GM21528 (cell line): ENCODE data around the gene PSMB1.
"Not testable (repeated sequence)": the region's sequence is repeated elsewhere in the genome, so short reads cannot be mapped to it uniquely, and the experiment has no call there.

Source experiments
- ATAC-seq: cut with Tn5 transposase; IDR thresholded peaks from one replicate; pipeline ENCODE4 v1.9.1; 2021; ENCODE audit warnings: mild to moderate bottlenecking, moderate library complexity; ENCODE audit not compliant: unreplicated experiment, low FRiP score

PSMB1 gene

DNA sequence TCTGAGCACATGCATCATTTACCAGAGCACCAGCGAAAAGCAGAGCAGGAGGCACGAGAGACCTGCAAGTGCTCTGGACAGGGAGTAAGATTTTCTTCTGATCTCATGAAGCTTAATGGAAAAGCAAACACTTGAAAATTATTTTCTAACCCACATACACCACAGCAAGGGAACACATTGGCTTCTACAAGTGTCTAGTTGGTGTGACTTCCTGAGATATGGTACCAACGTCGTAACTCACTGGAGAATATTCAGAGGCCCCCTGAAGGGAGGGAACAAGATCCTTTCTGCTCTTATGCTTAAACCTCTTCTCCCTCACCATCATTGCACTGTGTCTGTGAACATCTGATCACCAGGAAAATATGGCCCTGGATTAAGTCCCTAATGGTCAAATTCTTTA lies 48.6 kb downstream of the PSMB1 start:
- no peak for ATAC-seq

DNA sequence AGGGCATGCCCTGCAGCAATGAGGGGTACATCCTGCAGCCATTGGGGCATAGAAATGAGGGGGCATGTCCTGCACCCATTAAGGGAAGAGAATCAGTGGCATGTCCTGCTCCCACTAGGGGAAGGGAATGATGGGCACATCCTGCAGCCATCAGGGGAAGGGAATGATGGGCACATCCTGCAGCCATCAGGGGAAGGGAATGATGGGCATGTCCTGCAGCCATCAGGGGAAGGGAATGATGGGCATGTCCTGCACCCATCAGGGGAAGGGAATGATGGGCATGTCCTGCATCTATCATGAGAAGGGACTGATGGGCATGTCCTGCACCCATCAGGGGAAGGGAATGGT lies 49.7 kb downstream of the PSMB1 start:
- ATAC-seq, result no peak

DNA sequence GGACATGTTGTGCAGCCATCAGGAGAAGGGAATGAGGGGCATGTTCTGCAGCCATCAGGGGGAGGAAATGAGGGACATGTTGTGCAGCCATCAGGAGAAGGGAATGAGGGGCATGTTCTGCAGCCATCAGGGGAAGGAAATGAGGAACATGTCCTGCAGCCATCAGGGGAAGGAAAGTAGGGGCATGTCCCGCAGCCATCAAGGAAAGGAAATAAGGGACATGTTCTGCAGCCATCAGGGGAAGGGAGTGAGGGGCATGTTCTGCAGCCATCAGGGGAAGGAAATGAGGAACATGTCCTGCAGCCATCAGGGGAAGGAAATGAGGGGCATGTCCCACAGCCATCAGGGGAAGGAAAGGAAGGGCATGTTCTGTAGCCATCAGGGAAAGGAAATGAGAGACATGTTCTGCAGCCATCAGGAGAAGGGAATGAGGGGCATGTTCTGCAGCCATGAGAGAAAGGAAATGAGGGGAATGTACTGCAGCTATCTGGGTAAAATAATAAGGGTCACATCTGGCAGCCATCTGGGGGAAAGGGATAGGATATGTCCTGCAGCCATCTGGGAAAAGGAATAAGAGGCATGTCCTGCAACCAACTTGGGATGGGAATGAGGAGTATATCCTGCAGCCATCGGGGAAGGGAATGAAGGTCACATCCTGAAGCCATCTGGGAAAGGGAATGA lies 50.2 kb downstream of the PSMB1 start:
- ATAC-seq, result not testable (repeated sequence)

DNA sequence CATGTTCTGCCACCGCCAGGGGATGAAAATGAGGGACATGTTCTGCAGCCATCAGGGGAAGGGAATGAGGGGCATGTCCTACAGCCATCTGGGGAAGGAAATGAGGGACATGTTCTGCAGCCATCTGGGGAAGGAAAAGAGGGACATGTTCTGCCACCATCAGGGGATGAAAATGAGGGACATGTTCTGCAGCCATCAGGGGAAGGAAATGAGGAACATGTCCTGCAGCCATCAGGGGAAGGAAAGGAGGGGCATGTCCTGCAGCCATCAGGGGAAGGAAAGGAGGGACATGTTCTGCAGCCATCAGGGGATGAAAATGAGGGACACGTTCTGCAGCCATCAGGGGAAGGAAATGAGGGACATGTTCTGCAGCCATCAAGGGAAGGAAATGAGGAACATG lies 50.8 kb downstream of the PSMB1 start:
- not testable (repeated sequence) for ATAC-seq

DNA sequence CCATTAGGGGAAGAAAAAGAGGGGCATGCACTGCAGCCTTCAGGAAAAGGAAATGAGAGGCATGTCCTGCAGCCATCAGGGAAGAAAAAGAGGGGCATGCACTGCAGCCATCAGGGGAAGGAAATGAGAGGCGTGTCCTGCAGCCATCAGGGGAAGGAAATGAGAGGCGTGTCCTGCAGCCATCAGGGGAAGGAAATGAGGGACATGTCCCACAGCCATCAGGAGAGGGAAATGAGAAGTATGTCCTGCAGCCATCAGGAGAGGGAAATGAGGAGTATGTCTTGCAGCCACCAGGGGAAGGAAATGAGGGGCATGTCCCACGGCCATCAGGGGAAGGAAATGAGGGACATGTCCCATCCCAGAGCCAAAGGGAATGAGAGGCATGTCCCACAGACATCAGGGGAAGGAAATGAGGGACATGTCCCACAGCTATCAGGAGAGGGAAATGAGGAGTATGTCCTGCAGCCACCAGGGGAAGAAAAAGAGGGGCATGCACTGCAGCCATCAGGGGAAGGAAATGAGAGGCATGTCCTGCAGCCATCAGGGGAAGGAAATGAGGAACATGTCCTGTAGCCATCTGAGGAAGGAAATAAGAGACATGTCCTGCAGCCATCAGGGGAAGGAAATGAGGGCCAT lies 52.0 kb downstream of the PSMB1 start:
- ATAC-seq, result no peak

DNA sequence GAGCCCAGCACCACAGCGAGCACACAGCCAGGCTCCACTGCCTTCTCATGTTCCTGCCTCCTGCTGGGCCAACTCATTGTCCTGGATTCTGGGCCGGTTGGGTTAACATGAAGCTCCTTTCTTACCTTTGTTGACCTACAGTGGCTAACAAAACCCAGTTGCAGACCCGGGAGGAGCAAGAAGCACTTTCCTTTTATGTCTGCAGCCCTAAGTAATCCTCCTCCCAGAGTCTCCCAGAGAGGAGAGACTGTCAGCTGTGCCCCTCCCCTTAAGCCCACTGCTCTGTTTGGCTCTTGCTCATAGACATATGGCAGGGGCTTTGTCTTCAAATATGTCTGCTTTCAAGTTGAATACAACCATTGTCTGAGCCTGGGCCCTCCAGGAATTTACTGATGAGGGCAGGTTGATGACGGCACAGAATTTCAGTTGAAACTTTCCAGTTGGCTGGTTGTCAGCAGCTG lies 55.2 kb downstream of the PSMB1 start:
- ATAC-seq, result no peak

DNA sequence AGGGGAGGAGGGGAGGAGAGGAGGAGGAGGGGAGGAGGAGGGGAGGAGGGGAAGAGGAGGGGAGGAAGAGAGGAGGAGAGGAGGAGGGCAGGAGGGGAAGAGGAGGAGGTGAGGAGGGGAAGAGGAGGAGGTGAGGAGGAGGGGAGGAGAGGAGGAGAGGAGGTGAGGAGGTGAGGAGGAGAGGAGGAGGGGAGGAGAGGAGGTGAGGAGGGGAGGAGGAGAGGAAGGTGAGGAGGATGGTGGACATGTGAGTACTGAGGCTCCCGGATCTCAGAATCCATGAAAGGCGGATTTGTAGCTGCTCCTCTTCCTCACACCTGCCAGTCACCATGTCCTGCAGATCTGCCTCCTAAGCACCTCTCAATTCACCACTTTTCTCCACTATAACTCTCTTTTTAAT lies 59.8 kb downstream of the PSMB1 start:
- ATAC-seq, result no peak

DNA sequence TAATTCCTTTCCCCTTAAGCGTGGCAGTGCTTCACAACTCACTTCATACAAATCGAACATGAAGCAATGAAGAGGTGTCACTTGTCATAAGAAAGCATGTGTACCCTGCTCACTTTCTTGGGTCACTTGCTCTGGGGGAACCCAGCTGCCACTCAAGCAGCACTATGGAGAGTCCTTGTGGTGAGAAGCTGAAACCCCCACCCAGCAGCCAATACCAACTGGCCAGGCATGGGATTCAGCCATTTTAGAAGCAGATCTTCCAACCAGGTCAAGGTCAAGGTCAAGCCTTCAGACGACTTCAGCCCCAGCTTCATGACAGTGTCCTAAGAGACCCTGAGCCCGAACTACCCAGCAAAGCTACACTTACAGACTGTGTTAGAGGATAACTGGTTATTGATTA lies 62.8 kb downstream of the PSMB1 start:
- ATAC-seq, result no peak

DNA sequence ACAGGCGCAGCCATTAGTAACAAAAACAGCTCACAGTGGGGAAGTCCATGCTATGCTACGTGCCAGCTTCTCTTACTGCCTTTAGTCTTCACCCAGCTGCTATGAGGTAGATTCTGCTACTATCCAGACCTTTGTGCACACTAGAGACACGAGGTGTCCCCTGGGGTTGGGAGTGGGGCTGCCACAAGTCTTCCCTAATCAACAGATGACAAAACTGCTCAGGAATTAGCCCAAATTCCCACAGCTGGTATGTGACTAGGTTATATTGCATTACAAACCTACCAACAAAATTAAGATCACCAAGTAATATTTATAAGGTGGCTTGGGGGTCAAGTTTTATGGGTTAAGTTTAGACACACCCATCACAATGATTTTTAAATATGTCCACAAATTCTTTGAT lies 63.3 kb downstream of the PSMB1 start:
- no peak for ATAC-seq

DNA sequence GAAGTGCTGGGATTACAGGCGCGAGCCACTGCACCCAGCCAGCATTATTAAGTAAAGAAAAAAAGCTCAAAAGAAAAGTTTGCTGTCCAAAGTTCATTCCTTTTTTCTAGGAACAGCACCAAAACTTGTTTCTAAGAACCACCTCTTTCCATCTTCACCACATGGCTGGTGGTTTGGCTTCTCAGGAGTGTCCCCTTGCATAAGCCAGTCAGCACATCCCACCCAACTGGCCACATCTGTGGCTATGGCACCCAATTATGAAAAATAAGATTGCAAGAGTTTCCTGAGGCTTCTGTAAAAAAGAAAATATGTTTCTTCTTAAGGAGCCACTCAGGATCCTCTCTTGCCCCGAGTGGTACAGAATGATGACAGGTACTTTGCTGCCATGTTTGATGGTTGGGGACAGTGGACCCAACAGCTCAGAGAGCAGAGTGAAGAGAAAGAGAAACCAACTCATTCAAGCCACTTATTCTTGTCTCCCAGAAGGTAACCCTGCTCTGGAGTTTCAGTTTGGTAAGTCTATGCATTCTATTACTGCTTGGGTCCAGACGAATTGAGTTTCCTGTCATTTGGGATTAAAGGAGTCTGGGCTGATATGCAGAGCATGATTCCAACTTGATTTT lies 65.3 kb downstream of the PSMB1 start:
- no peak for ATAC-seq

DNA sequence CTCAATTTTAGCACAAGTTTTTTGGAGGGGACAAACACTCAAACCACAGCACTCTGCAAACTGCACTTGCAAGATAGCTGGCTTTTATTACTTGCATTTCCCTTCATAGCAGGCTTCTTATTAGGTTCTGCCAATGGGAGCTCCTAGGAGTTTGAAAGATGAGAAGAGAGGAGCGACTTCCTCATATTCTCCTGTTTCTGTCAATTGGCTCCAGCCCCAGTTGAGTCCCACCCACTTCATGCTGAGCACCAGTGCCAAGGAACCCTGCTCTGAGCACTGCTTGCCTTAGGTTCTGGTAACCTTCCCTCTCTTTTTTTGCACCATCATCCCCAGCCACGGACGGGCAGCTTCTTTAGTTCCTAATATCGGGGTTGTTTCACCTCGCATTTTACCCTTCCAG lies 67.9 kb downstream of the PSMB1 start:
- ATAC-seq, result no peak
